Endometrial microvascular endothelial cells (primary cell): ENCODE results near the gene ZNF638. TPM values are rescaled to one million over a fixed set of nuclear protein-coding genes. Genes with fewer than 3 reads are reported as not detected.

Experiments used
- in situ Hi-C: cut with HindIII; loops from 2 replicates; pipeline ENCODE4 v1.10.0; 2017; ENCODE audit warnings: low sequenced_read_pairs, low pct_unique_long_range_greater_than_20kb; ENCODE audit errors: inconsistent ontology term
- total RNA-seq: library from RNA; depleted of rRNA; stranded (reverse); fragments of >200 nt; gene quantifications from one replicate; pipeline ENCODE4 v1.2.3, GENCODE V29; 2015; ENCODE audit errors: inconsistent ontology term

ZNF638 gene
- total RNA-seq, 1 donor from 2014 or later, result 88.4 TPM

- in situ Hi-C loops, result loop anchor here (5.0 kb wide), 1 partner anchor 65 kb away; no protein-coding TSS in a partner anchor
These were observed 130.5 kb downstream of the ZNF638 start for GRCh38 chr2:71462056-71462605.

- in situ Hi-C loops, result loop anchor here (5.0 kb wide), 1 partner anchor 65 kb away; no protein-coding TSS in a partner anchor
These were observed 131.2 kb downstream of the ZNF638 start for GRCh38 chr2:71462641-71463341.

GRCh38 chr2:71463342-71463654 is 131.7 kb downstream of the ZNF638 start:
- in situ Hi-C loops, result loop anchor here (5.0 kb wide), 1 partner anchor 64 kb away; no protein-coding TSS in a partner anchor

GRCh38 chr2:71464389-71464788 is 132.8 kb downstream of the ZNF638 start:
- in situ Hi-C loops, result loop anchor here (5.0 kb wide), 1 partner anchor 63 kb away; no protein-coding TSS in a partner anchor

GRCh38 chr2:71465356-71465755 is 133.8 kb downstream of the ZNF638 start:
- in situ Hi-C loops, result no loop called here

GRCh38 chr2:71465961-71466300 is 134.3 kb downstream of the ZNF638 start:
- in situ Hi-C loops, result no loop called here

GRCh38 chr2:71466301-71467179 is 135.0 kb downstream of the ZNF638 start:
- in situ Hi-C loops, result no loop called here

- in situ Hi-C loops, result no loop called here
These were observed 135.7 kb downstream of the ZNF638 start for GRCh38 chr2:71467180-71467815.

GRCh38 chr2:71468279-71469015 is 136.9 kb downstream of the ZNF638 start:
- in situ Hi-C loops, result no loop called here

- in situ Hi-C loops, result no loop called here
These were observed 138.1 kb downstream of the ZNF638 start for GRCh38 chr2:71469403-71470398.

GRCh38 chr2:71471276-71471675 is 139.7 kb downstream of the ZNF638 start:
- in situ Hi-C loops, result no loop called here

- in situ Hi-C loops, result no loop called here
These were observed 140.4 kb downstream of the ZNF638 start for GRCh38 chr2:71472019-71472418.

- in situ Hi-C loops, result no loop called here
These were observed 141.9 kb downstream of the ZNF638 start for GRCh38 chr2:71473346-71474031.

- in situ Hi-C loops, result no loop called here
These were observed 142.6 kb downstream of the ZNF638 start for GRCh38 chr2:71474116-71474743.

GRCh38 chr2:71474744-71475397 is 143.3 kb downstream of the ZNF638 start:
- in situ Hi-C loops, result no loop called here

- in situ Hi-C loops, result no loop called here
These were observed 144.9 kb downstream of the ZNF638 start for GRCh38 chr2:71476495-71476894.
